Spleen (tissue), 11 donors: ENCODE results near the gene DNM3. TPM values are rescaled to one million over a fixed set of nuclear protein-coding genes. Genes with fewer than 3 reads are reported as not detected.
A peak's percentile ranks its signal among the peaks of the same experiment; 100 is the strongest.

Experiments used
- DNase-seq: peaks from one replicate; pipeline ENCODE4 v3.0.0-alpha.2; 2020
- H3K27ac ChIP-seq, 8 donors: fragments of 200-600 bp; sonication (generic) in 7 of 8; 1 replicate in 4 of 8; 2 replicates in 4 of 8; pipeline versions ENCODE4 v1.5.0 to v1.8.0; 2016 to 2021; ENCODE audit warnings: inconsistent platforms in 4 of 8, mild to moderate bottlenecking in 4 of 8, moderate library complexity in 1 of 8
- H3K27me3 ChIP-seq, 7 donors: fragments of 200-600 bp; sonication (generic) in 6 of 7; replicated peaks in 1 of 7; 1 replicate in 4 of 7; 2 replicates in 3 of 7; pipeline versions ENCODE4 v1.5.0 to v1.8.0; 2016 to 2021; ENCODE audit warnings: inconsistent platforms in 3 of 7, mild to moderate bottlenecking in 1 of 7
- H3K36me3 ChIP-seq, 6 donors: fragments of 200-600 bp; sonication (generic) in 5 of 6; 1 replicate in 4 of 6; 2 replicates in 2 of 6; pipeline versions ENCODE4 v1.5.0 to v1.8.0; 2016 to 2021; ENCODE audit warnings: inconsistent platforms in 2 of 6
- H3K4me1 ChIP-seq, 6 donors: fragments of 200-600 bp; sonication (generic) in 5 of 6; 1 replicate in 3 of 6; 2 replicates in 3 of 6; pipeline versions ENCODE4 v1.5.0 to v1.8.0; 2016 to 2021; ENCODE audit warnings: inconsistent platforms in 3 of 6
- H3K4me3 ChIP-seq, 8 donors: fragments of 200-600 bp; sonication (generic) in 7 of 8; 1 replicate in 4 of 8; 2 replicates in 4 of 8; pipeline versions ENCODE4 v1.5.0 to v1.8.0; 2016 to 2021; ENCODE audit warnings: inconsistent platforms in 4 of 8, mild to moderate bottlenecking in 4 of 8, moderate library complexity in 2 of 8
- H3K9me3 ChIP-seq, 8 donors: fragments of 200-600 bp; sonication (generic) in 7 of 8; 1 replicate in 4 of 8; 2 replicates in 4 of 8; pipeline versions ENCODE4 v1.5.0 to v1.8.0; 2016 to 2021; ENCODE audit warnings: inconsistent platforms in 4 of 8
- CTCF ChIP-seq, 11 experiments: fragments of 200-600 bp in 7 of 11; fragments of 450-650 bp in 4 of 11; sonication (generic) in 4 of 11; IDR thresholded peaks in 8 of 11; conservative IDR thresholded peaks in 3 of 11; 1 replicate in 7 of 11; 2 replicates in 4 of 11; pipeline versions ENCODE4 v1.4.0 to v1.8.0; 2016 to 2021; ENCODE audit warnings: antibody characterized with exemption in 11 of 11, inconsistent platforms in 4 of 11, mild to moderate bottlenecking in 1 of 11
- POLR2A ChIP-seq, 3 donors: fragments of 450-650 bp; IDR thresholded peaks; one replicate each; pipeline ENCODE4 v1.5.1; 2017; ENCODE audit warnings: antibody characterized with exemption in 3 of 3, mild to moderate bottlenecking in 1 of 3
- POLR2AphosphoS5 ChIP-seq, 3 donors: sonication (generic); formaldehyde crosslinking; IDR thresholded peaks; one replicate each; pipeline ENCODE4 v1.5.1; 2017; ENCODE audit warnings: antibody characterized with exemption in 3 of 3
- WGBS, 5 donors: extraction: QIAGEN DNeasy Blood & Tissue Kit in 3 of 5; methylation state at CpG; one replicate each; pipeline versions ENCODE4 v1.1.5 to v1.1.7; 2013 to 2018; 5-methylcytosine and 5-hydroxymethylcytosine counted together
- intact Hi-C: fragments of 100-400 bp; cut with DNase I; formaldehyde crosslinking; loops from one replicate; pipeline ENCODE4 v1.15.0; 2023; ENCODE audit warnings: low total_unique reads
- polyA plus RNA-seq, 3 donors: library from polyadenylated mRNA; stranded (reverse); fragments of 200-250 nt; gene quantifications; one replicate each; pipeline ENCODE4 v1.2.1, GENCODE V29; 2013
- total RNA-seq, 7 donors: library from RNA; depleted of rRNA in 3 of 7; stranded (reverse); fragments of >200 nt in 3 of 7; fragmentation: NEBNext Ultra II Directional in 4 of 7; extraction: Animal tissue kit (Norgen Biotek cat#: 25700) in 4 of 7; gene quantifications; one replicate each; pipeline versions ENCODE4 v1.1.0 to v1.2.1, GENCODE V29; 2016 to 2021
- donor health status: healthy with polysubstance abuse.
- donor health status: DM: no; HTN: no; CAD: no; lungs with moderate emphysema.
- donor health status: DM: no; HTN: no; CAD: no.
- donor health status: Bipolar disorder and iron deficiency.
- donor health status: healthy.
- donor health status: DM: no; HTN: no; CAD: no.
- donor health status: DM: yes; HTN: yes; CAD: no.

The DNM3 gene
- total and polyA plus RNA-seq, 10 donors, result 0.61 to 10.2 (median 4.9) TPM

GRCh38 chr1:172178886-172179285 is 337.6 kb downstream of the DNM3 start:
- H3K27ac ChIP-seq, result no peak overlapping the region
- WGBS, 5 donors, result 90 to 100% (median 93%) methylated on average over 2 of the region's 2 CpGs
- H3K9me3 ChIP-seq, result no peaks in the 10 kb centered on the region
- intact Hi-C loops, result no loop called here
- H3K4me3 ChIP-seq, result no peak overlapping the region
- DNase-seq, result no peak
- peaks cover 19 to 46% (median 28%) of the 10 kb centered on the region in 6 donors for H3K4me1 ChIP-seq
- TF ChIP-seq POLR2AphosphoS5 (IDR thresholded peaks at IDR 0.05) (no peak), CTCF (IDR thresholded peaks at IDR 0.05 in 8 of 11, conservative IDR thresholded peaks at IDR 0.05 in 3 of 11) (no peak), POLR2A (IDR thresholded peaks at IDR 0.05) (no peak)
- H3K36me3 ChIP-seq, result no peaks in the 10 kb centered on the region
- no peaks in the 10 kb centered on the region for H3K27me3 ChIP-seq

- DNase-seq, result no peak
- 80 to 93% (median 91%) methylated on average over 3 of the region's 3 CpGs for WGBS, 5 donors
- intact Hi-C loops, result loop anchor here (10.0 kb wide), 1 partner anchor 215 kb away; no protein-coding TSS in a partner anchor
- Histone ChIP-seq H3K4me1 (peaks cover 19 to 56% (median 38%) of the 10 kb centered on the region in 6 donors), H3K36me3 (no peaks in the 10 kb centered on the region), H3K9me3 (no peaks in the 10 kb centered on the region), H3K27ac (peak overlapping the region; percentile 83 to 94 (median 88)), H3K27me3 (no peaks in the 10 kb centered on the region), H3K4me3 (no peak overlapping the region)
- TF ChIP-seq POLR2AphosphoS5 (IDR thresholded peaks at IDR 0.05), result no peak
Observed at GRCh38 chr1:172179918-172180317, 338.6 kb downstream of the DNM3 start.

GRCh38 chr1:172180501-172181285 is 339.4 kb downstream of the DNM3 start:
- TF ChIP-seq CTCF (IDR thresholded peaks at IDR 0.05 in 8 of 11, conservative IDR thresholded peaks at IDR 0.05 in 3 of 11), result peak in 1 of 11 experiments; percentile 14
- no peak for TF ChIP-seq POLR2A (IDR thresholded peaks at IDR 0.05)
- DNase-seq, result peak; percentile 87
- H3K27ac ChIP-seq, result peak overlapping the region; percentile 83 to 94 (median 88)
- H3K36me3 ChIP-seq, result no peaks in the 10 kb centered on the region
- H3K9me3 ChIP-seq, result no peaks in the 10 kb centered on the region
- 8 to 17% (median 11%) methylated on average over 4 of the region's 4 CpGs for WGBS, 5 donors
- no peaks in the 10 kb centered on the region for H3K27me3 ChIP-seq
- peak overlapping the region in 2 of 8 donors; percentile 10 to 52 for H3K4me3 ChIP-seq
- H3K4me1 ChIP-seq, result peaks cover 27 to 64% (median 44%) of the 10 kb centered on the region in 6 donors
- intact Hi-C loops, result loop anchor here (10.0 kb wide), 1 partner anchor 214 kb away; no protein-coding TSS in a partner anchor

- DNase-seq, result no peak
- no peak for TF ChIP-seq POLR2A (IDR thresholded peaks at IDR 0.05)
- no peak for TF ChIP-seq POLR2AphosphoS5 (IDR thresholded peaks at IDR 0.05)
- no peak for TF ChIP-seq CTCF (IDR thresholded peaks at IDR 0.05 in 8 of 11, conservative IDR thresholded peaks at IDR 0.05 in 3 of 11)
- no peaks in the 10 kb centered on the region for H3K27me3 ChIP-seq
- peaks cover 32 to 80% (median 51%) of the 10 kb centered on the region in 6 donors for H3K4me1 ChIP-seq
- 83 to 90% (median 87%) methylated on average over 4 of the region's 4 CpGs for WGBS, 5 donors
- intact Hi-C loops, result loop anchor here (10.0 kb wide), 1 partner anchor 210 kb away; no protein-coding TSS in a partner anchor
- H3K9me3 ChIP-seq, result no peaks in the 10 kb centered on the region
- H3K27ac ChIP-seq, result peak overlapping the region in 6 of 8 donors; percentile 30 to 73 (median 60)
- H3K36me3 ChIP-seq, result no peaks in the 10 kb centered on the region
- no peak overlapping the region for H3K4me3 ChIP-seq
Observed at GRCh38 chr1:172184506-172185191, 343.4 kb downstream of the DNM3 start.
